Measurements from ENCODE around the gene TULP3.

Gene TULP3

DNA sequence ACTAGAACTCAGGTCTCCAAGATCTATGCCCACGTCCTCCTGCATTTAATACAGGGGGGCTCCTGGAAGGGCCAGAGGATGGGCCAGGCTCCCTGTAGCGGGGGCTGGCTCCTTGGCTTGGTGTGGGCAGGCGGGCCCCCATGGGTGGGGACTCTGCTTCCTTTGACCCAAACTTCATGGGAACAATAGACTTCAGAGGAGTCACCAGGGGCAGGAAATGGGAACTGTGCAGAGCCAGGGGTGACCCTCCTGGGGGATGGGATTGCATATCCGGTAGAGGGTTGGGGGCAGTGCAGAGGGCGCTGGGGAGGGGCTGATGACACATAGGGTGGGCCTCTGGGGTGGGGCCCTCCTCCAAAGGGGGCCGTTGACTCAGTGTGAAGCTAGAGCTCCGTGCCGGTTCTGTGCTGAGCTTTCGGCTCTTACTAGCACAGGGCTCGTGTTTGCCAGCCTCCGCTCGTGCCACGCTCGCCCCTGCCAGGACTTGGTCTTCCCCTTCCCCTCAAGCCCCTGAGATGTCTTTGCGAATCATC lies 73.1 kb downstream of the TULP3 start:
- no peak for DNase-seq (ENCODE audit: low spot score)

DNA sequence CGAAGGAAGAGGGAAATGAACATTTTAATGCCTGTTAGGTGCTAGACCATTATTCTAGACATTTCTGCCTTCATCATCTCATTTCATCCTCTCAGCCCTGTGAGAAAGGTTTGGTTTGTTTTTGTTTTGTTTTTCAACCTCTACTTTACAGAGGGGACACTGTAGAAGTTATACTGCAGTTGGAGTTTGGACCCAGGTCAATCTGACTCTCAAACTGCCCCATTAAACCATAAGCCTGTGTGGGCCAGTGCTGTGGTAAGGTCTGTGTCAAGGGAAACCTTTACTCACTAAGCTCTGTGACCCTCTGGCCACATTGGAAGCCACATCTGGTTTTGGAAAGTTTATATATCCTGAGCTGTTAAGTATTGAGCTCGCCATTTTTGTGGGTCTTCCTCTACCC lies 77.0 kb downstream of the TULP3 start:
- DNase-seq (ENCODE audit: low spot score) = no peak

- no peak for DNase-seq (ENCODE audit: low spot score)
Measured at GRCh38 chr12:2970744-2971143, 80.1 kb downstream of the TULP3 start.

- peak; percentile 73 for DNase-seq (ENCODE audit: low spot score)
Measured at GRCh38 chr12:2973566-2973965, 82.9 kb downstream of the TULP3 start.

- no peak for DNase-seq (ENCODE audit: low spot score)
Measured at GRCh38 chr12:2974560-2974971, 83.9 kb downstream of the TULP3 start.

GRCh38 chr12:2976581-2976996 lies 85.9 kb downstream of the TULP3 start:
- DNase-seq (ENCODE audit: low spot score) = no peak

DNA sequence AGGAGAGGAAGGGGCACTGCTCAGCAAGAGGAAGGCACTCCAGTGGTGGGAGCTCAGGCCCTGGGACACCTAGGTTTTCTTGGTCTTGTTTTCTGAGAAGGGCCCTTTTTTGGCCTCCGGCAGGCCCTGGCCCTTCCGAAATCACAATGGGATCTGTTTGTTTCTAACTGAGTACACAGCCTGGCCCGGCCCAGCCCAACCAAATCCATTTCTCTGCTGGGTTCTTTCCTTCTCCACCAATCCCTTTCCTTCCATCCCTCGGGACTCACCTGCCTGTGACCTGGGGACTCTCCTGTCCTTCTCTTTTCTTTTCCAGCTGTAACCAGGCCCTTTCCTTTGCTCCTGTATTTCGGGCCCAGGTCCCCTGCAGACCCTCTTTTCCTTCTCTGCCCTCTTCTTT lies 87.1 kb downstream of the TULP3 start:
- DNase-seq (ENCODE audit: low spot score) = no peak

GRCh38 chr12:2979806-2980205 lies 89.1 kb downstream of the TULP3 start:
- DNase-seq (ENCODE audit: low spot score) = no peak

DNA sequence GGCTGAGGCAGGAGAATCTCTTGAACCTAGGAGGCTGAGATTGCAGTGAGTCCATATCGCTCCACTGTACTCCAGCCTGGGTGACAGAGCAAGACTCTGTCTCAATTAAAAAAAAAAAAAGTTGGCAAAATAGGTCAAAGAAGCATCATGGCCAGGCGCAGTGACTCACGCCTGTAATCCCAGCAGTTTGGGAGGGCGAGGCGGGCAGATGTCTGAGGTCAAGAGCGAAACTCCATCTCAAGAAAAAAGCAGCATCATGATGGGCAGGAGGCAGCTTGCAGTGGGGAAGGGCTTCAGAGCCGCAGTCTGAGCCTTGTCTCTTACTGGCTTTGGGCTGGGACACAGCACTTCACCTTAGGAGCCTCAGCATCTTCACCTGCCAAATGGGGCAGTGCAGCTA lies 89.9 kb downstream of the TULP3 start:
- DNase-seq (ENCODE audit: low spot score) = no peak

GRCh38 chr12:2982361-2982760 lies 91.7 kb downstream of the TULP3 start:
- peak; percentile 83 for DNase-seq (ENCODE audit: low spot score)

GRCh38 chr12:2984249-2984648 lies 93.6 kb downstream of the TULP3 start:
- no peak for DNase-seq (ENCODE audit: low spot score)

DNA sequence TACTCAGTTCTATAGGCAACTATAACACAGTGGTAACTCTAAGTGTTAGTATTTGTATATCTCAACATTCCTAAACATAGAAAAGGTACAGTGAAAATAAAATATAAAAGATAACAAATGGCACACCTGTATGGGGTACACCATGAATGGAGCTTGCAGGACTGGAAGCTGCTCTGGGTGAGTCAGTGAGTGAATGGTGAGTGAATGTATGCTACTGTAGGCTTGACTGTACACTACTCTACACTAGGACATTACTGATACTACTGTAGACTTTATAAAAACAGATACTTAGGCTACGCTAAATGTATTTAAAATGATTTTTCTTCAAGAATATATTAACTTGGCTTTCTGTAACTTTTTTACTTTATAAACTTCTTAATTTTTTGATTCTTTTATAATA lies 94.0 kb downstream of the TULP3 start:
- no peak for DNase-seq (ENCODE audit: low spot score)

GRCh38 chr12:2986876-2987275 lies 96.2 kb downstream of the TULP3 start:
- no peak for DNase-seq (ENCODE audit: low spot score)

GRCh38 chr12:2988494-2988893 lies 97.8 kb downstream of the TULP3 start:
- no peak for DNase-seq (ENCODE audit: low spot score)

All from cerebellar cortex (tissue), 1 donor.